ENCODE data around the gene TM2D1.

- TF ChIP-seq CTCF (IDR thresholded peaks at IDR 0.05) (no peak), POLR2A (IDR thresholded peaks at IDR 0.05) (no peak), EP300 (IDR thresholded peaks at IDR 0.05) (no peak)
These were observed 93.5 kb downstream of the TM2D1 start for GRCh38 chr1:61631436-61631835.
